Activated CD4-positive, alpha-beta T cell treated with anti-CD3 and anti-CD28 coated beads, Interleukin-2, amount 50 U/mL, for 1 hour (primary cell): ENCODE measurements around the gene PAX9.
"Not testable (repeated sequence)": the region's sequence is repeated elsewhere in the genome, so short reads cannot be mapped to it uniquely, and the experiment has no call there.

Experiments
- DNase-seq: peaks from one replicate; pipeline ENCODE4 v3.0.0-alpha.2; 2020

Gene PAX9

DNA sequence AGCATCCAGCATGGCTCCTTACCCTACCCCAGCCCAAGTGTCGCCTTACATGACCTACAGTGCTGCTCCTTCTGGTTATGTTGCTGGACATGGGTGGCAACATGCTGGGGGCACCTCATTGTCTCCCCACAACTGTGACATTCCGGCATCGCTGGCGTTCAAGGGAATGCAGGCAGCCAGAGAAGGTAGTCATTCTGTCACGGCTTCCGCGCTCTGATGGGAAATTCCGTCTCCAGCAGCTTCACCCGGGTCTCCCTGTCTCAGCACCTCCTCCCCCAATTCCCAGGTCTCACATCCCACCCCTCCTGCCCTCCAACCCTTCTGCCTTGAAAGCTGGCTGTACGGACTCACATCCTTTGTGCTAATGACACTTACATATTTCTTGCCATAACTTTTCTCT, 14.6 kb downstream of the PAX9 start:
- DNase-seq: no peak

DNA sequence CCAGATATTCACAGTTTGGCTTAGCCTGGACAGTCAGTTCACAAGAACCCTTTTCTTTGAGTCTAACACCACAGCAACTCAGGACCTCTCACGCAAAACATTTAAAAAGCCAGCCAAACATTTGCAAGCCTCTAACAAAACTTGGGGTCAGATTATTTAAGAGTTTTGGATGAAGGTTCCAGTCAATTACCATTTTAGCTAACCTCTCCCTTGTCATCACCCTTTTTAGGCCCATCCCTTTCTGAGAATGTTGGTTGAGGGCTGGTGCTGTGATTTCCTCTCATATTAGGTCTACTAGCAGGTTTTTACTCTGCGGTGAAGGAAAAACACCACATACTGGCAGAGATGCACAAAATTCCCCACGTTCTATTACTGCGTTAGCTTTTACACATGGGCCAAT, 20.7 kb downstream of the PAX9 start:
- no peak for DNase-seq

- no peak for DNase-seq
Measured at GRCh38 chr14:36683083-36683724, 21.5 kb downstream of the PAX9 start.

DNA sequence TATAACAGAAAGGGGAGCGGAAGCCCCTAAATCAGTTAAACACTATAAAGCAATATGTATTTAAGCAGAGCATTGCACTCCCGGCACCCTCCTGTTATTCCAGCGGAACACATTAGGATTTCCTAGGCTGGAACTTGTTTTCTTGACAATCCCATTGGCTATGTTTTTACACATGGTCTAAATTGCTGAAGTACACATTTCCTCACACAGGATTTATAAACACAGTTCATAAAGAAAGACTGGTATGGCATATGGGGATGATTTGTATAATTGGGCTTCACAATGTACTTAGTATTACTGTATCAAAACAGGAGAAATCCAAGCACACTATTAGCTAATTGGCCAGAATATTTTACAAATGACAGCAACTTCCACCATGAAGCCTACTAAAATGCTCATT, 23.3 kb downstream of the PAX9 start:
- no peak for DNase-seq

DNA sequence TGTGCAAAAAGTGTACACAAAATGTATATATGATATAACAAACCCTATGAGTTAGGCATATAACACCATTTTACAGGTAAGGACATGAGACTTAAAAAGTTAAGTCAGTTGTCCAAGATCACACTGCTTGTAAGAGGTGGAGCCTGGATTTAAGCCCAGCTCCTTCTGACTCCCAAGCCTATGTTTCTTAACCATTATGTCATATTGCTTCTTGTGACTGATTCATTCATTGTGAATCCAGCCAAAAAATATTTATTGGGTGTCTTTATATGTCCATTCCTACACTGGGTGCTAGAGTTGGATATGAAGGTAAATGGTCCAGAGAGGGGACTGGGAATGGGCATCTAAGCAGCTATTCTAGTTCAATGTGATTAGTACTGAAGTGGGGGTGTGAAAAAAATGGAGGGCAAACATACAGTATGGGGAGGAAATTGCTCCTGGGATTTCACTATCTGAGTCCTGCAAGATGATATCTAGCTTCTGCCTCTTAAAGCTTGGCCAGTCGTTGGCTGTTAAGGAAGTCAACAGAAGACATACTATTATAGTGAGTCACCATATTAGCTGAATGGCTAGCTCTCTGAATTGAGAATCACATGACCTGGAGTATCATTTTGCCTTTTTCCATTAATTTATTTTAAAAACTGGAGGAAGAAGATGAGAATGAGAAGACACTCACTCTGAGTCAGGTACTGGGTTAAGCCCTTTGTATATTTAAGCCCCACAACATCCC, 28.8 kb downstream of the PAX9 start:
- DNase-seq: no peak

DNA sequence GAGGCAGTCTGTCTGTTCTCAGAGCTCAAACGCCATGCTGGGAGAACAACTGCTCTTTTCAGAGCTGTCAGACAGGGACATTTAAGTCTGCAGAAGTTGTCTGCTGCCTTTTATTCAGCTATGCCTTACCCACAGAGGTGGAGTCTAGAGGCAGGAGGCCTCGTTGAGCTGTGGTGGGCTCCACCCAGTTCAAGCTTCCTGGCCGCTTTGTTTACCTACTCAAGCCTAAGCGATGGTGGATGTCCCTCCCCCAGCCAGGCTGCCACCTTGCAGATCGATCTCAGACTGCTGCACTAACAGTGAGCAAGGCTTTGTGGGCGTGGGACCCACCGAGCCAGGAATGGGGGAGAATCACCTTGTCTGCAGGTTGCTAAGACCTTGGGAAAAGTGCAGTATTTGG, 37.8 kb downstream of the PAX9 start:
- DNase-seq: not testable (repeated sequence)

GRCh38 chr14:36700651-36701050, 39.0 kb downstream of the PAX9 start:
- DNase-seq: no peak

- DNase-seq: no peak
Measured at GRCh38 chr14:36701132-36701531, 39.5 kb downstream of the PAX9 start.

DNA sequence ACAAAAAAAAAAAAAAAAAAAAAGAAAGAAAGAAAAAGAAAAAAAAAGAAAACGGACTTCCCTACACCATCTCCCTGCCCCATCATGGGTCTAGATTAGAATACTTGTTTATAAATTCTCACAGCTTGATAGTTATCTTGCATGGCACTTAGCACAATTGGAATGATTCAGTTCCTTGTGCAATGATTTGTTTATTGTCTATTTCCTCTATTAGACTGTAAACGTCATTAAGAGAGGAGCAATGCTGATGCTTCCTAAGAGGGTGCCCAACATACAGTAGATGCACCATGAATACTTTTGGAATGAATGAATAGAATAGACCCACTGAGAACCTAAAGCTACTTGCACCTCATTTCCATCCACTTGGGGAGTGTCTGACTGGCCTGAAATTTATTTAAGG, 40.8 kb downstream of the PAX9 start:
- no peak for DNase-seq

DNA sequence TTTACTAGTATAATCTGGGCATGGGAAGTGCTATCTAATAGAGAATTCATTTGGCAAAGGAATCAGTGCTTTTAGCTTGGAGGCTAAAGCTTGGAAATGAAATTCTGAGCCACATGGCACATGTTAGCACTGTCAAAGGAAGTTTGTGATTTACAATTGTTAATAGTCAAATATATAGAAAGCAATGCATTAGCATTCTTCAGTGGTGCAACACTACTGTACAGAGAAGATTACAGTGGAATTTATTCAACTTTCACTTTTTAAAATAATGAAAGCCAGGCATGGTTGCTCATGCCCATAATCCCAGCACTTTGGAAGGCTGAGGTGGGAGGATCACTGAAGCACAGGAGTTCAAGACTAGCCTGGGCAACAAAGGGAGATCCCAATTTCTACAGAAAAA, 45.9 kb downstream of the PAX9 start:
- DNase-seq: no peak

DNA sequence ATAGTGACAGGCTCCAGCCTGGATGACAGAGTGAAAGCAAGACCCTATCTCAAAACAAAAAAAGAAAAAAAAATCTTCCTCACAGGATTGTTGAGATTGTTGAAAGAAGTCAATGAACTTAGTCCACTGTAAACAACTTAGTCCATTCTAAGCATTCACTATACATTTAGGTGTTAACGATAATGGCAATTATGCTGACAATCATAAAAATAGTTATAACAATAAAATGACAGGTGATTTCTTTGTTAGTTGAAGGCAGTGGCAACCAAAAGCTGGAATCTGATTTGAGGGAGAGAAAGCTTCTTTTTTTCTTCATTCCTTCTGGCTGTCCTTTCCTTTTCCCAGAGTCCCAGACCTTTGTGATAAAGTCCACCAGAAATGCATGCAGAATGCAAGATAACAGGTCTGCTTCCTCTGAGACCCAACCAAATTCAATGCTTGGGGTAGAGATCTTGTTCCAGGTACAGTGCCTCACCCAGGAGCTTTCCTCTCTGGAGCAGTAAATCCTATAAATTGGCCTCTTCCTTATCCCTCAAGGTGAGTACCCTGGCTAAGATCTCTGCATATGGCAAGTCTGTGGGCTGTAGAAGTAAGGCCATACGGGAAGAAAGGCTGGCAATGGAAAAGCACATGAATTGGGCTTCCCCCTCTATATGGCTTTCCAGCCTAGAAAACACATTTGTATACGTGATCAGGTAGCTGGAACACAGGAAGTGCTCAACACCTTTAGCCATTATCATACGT, 52.5 kb downstream of the PAX9 start:
- no peak for DNase-seq

DNA sequence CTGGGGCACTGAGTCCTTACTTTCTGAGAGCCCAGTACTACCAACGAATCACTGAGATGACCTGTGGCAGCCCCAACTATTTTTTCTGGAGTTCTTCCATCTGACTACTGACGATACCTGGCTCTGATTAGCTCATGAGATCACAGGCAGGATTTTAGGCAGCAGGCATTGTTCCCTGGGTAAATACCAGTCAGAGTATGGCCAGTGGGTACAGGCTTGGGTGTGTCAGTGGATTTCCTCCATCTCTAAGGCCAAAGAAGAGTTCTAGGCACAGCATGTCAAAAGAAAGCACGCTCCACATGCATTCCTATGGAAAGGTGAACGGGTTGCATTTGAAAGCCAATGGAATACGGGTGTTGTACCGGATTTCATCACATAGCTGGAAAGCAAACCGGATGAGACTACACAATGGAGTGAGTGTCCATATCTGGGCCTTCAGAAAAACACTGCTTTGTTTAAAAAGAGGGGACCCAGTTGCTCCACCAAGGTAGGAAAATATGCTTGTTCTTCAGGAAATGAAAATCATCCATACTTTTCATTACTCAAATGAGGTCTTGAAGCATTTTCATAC, 55.0 kb downstream of the PAX9 start:
- no peak for DNase-seq

- DNase-seq: no peak
Measured at GRCh38 chr14:36717363-36717762, 55.7 kb downstream of the PAX9 start.

DNA sequence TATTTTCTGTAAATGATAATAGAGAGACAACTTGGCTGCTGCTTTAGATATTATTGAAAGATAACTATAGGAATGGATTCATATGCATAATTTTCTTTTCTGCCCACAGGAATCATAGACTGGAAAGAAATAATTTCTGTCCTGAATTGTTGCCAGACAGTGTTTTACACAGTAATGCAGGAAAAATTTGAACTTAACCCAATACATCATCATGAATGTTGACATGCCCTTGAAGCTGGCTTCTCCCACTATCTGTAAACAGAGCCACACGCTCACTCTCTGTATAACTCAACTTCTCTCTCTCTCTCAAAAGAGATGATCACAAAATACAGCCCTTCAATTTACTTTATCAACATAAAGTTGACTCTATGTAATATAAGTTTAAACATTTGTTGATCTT, 56.6 kb downstream of the PAX9 start:
- no peak for DNase-seq

GRCh38 chr14:36719823-36720222, 58.2 kb downstream of the PAX9 start:
- DNase-seq: no peak

DNA sequence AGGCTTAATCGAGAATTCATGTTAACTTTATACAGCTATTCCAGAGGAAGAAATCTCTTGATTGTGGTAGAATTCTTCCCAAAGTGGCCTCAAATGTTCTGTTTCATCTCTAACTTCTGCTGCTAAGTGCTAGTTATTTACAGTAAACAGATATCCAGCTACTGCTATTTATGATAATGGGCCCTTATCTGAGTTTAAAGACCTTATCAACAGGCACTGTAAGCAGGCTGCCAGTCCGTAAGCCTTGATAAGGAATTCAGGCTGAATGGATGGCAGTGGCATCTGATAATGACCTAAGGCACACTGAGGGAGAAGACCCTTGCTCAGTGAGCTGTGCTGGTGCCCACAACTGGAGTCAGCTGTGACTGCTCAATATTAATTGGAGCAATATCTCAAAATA, 59.0 kb downstream of the PAX9 start:
- DNase-seq: no peak

DNA sequence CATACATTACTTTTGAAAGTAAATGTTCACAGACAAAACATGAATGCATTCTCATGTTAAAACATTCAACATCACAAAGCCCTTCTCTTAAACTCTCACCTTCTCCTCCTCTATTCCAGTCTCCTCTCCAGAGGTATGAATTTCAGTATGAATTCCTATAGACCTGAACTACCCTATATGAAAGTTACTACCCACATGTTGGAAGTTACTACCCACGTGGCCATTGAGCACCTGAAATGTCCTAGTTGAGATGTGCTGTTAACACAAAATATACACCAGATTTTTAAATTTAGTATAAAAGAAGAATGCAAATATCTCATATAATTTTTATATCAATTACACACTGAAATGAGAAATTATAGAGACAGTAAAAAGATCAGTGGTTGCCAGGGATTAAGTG, 60.2 kb downstream of the PAX9 start:
- DNase-seq: no peak

DNA sequence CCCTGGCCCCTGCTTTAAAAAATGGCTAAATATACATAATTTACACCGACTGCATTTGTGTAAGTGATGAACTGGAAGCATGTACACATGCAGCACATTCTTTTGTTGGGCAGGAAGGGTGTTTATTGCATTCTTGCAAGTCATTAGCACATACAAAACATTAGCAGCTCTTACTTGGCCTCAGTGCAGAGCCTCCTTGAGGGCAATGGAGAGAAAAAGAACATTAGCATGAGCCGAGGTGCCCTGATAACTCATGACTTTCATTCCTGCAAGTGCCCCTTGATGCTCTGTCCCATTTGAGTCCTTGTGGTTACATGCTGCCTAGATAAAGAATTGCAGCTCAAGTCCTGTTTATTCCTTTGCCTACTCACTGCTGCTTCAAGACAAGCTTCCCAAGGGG, 61.9 kb downstream of the PAX9 start:
- no peak for DNase-seq

DNA sequence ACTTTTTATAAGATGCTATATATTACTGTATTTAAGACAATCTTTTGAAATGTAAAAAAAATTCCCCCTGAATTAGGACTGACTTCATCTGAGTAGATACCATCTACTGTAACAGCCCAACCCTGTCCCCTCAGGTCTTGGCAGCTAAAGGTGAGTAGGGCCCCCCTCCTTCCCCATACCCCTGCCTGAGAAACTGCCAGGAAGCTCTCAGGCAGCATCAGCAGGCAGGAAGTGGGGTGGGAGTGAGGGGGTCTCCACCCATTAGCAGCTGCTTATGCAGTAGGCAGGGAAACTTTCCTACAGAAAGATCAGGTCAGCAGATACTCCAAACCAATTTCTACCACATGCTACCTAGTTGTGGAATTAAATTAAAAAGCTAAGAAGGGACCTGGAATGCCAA, 62.5 kb downstream of the PAX9 start:
- DNase-seq: no peak

DNA sequence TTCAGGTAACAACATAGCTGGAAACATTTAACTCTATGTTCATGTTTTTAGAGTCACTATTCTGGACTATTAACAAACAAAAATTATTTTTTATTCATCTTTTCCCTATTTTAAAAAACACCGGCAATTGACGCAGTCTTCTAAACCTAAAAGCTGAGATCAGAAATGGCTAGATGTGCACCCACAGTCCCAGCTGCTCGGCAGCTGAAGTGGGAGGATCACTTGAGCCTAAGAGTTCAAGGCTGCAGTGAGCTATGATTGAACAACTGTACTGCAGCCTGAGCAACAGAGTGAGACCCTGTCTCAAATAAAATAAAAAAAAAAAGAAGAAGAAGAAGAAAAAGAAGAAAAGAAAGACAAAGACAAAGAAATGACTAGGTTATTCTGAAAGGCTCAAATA, 64.5 kb downstream of the PAX9 start:
- no peak for DNase-seq
